ENCODE data around the gene MEGF6.
A peak's percentile ranks its signal among the peaks of the same experiment; 100 is the strongest.

The MEGF6 gene

GRCh38 chr1:3520419-3521378 lies 90.6 kb downstream of the MEGF6 start:
- H3K27me3 ChIP-seq (ENCODE audit: insufficient read depth, poor library complexity, severe bottlenecking) = no peaks in the 10 kb centered on the region
- H3K36me3 ChIP-seq (ENCODE audit: low read depth) = no peaks in the 10 kb centered on the region
- no peaks in the 10 kb centered on the region for H3K9me3 ChIP-seq (ENCODE audit: severe bottlenecking)
- DNase-seq (ENCODE audit: low spot score) = no peak
- no peak for TF ChIP-seq CTCF (IDR thresholded peaks at IDR 0.05; ENCODE audit: poor library complexity, severe bottlenecking)
- H3K4me1 ChIP-seq (ENCODE audit: insufficient read depth, poor library complexity, severe bottlenecking) = no peaks in the 10 kb centered on the region
- H3K27ac ChIP-seq (ENCODE audit: poor library complexity, severe bottlenecking) = no peak overlapping the region
- ATAC-seq (ENCODE audit: low read depth) = no peak
- H3K4me3 ChIP-seq (ENCODE audit: severe bottlenecking) = no peak overlapping the region

- Histone ChIP-seq H3K27ac (ENCODE audit: poor library complexity, severe bottlenecking) (no peak overlapping the region), H3K4me1 (ENCODE audit: insufficient read depth, poor library complexity, severe bottlenecking) (no peaks in the 10 kb centered on the region), H3K27me3 (ENCODE audit: insufficient read depth, poor library complexity, severe bottlenecking) (no peaks in the 10 kb centered on the region)
Measured at GRCh38 chr1:3519301-3519885, 91.9 kb downstream of the MEGF6 start.

GRCh38 chr1:3518756-3519155 lies 92.6 kb downstream of the MEGF6 start:
- Histone ChIP-seq H3K27ac (ENCODE audit: poor library complexity, severe bottlenecking) (no peak overlapping the region), H3K9me3 (ENCODE audit: severe bottlenecking) (no peaks in the 10 kb centered on the region), H3K36me3 (ENCODE audit: low read depth) (no peaks in the 10 kb centered on the region), H3K4me3 (ENCODE audit: severe bottlenecking) (no peak overlapping the region), H3K27me3 (ENCODE audit: insufficient read depth, poor library complexity, severe bottlenecking) (no peaks in the 10 kb centered on the region), H3K4me1 (ENCODE audit: insufficient read depth, poor library complexity, severe bottlenecking) (no peaks in the 10 kb centered on the region)
- no peak for DNase-seq (ENCODE audit: low spot score)
- no peak for ATAC-seq (ENCODE audit: low read depth)
- TF ChIP-seq CTCF (IDR thresholded peaks at IDR 0.05; ENCODE audit: poor library complexity, severe bottlenecking) = no peak

More at GRCh38 chr1:3519301-3519885, 91.9 kb downstream of the MEGF6 start:
- Histone ChIP-seq H3K36me3 (ENCODE audit: low read depth) (no peaks in the 10 kb centered on the region), H3K4me3 (ENCODE audit: severe bottlenecking) (no peak overlapping the region), H3K9me3 (ENCODE audit: severe bottlenecking) (no peaks in the 10 kb centered on the region)
- DNase-seq (ENCODE audit: low spot score) = no peak
- ATAC-seq (ENCODE audit: low read depth) = no peak
- TF ChIP-seq CTCF (IDR thresholded peaks at IDR 0.05; ENCODE audit: poor library complexity, severe bottlenecking) = no peak

GRCh38 chr1:3518256-3518655 lies 93.1 kb downstream of the MEGF6 start:
- no peak for ATAC-seq (ENCODE audit: low read depth)
- Histone ChIP-seq H3K27me3 (ENCODE audit: insufficient read depth, poor library complexity, severe bottlenecking) (no peaks in the 10 kb centered on the region), H3K4me3 (ENCODE audit: severe bottlenecking) (no peak overlapping the region), H3K36me3 (ENCODE audit: low read depth) (no peaks in the 10 kb centered on the region), H3K27ac (ENCODE audit: poor library complexity, severe bottlenecking) (no peak overlapping the region), H3K4me1 (ENCODE audit: insufficient read depth, poor library complexity, severe bottlenecking) (no peaks in the 10 kb centered on the region), H3K9me3 (ENCODE audit: severe bottlenecking) (no peaks in the 10 kb centered on the region)
- peak; percentile 32 for TF ChIP-seq CTCF (IDR thresholded peaks at IDR 0.05; ENCODE audit: poor library complexity, severe bottlenecking)
- DNase-seq (ENCODE audit: low spot score) = no peak
